Gastrocnemius medialis (tissue), 4 donors: Measurements from ENCODE around the gene PDE7B. TPM values are rescaled to one million over a fixed set of nuclear protein-coding genes. Genes with fewer than 3 reads are reported as not detected.

Experiments used
- ATAC-seq, 2 donors: fragments of 150-250 bp; one replicate each; pipeline ENCODE4 v1.9.1; 2016
- DNase-seq, 2 donors: peaks; one replicate each; pipeline ENCODE4 v3.0.0-alpha.2; 2019
- H3K27ac ChIP-seq, 4 donors: fragments of 200-600 bp; sonication (generic); 1 replicate in 1 of 4; 2 replicates in 3 of 4; pipeline ENCODE4 v1.5.1; 2016 to 2018; ENCODE audit warnings: mild to moderate bottlenecking in 2 of 4, moderate library complexity in 1 of 4
- H3K27me3 ChIP-seq, 3 donors: fragments of 200-600 bp; sonication (generic) in 2 of 3; 1 replicate in 1 of 3; 2 replicates in 2 of 3; pipeline versions ENCODE4 v1.5.1 to v1.6.0; 2016 to 2019; ENCODE audit warnings: mild to moderate bottlenecking in 1 of 3, moderate library complexity in 1 of 3
- H3K36me3 ChIP-seq, 2 donors: fragments of 200-600 bp; sonication (generic) in 1 of 2; one replicate each; pipeline ENCODE4 v1.5.1; 2017 to 2018
- H3K4me1 ChIP-seq, 2 donors: fragments of 200-600 bp; sonication (generic) in 1 of 2; one replicate each; pipeline ENCODE4 v1.5.1; 2016 to 2017; ENCODE audit warnings: mild to moderate bottlenecking in 2 of 2
- H3K4me3 ChIP-seq, 4 donors: fragments of 200-600 bp; sonication (generic) in 3 of 4; 1 replicate in 1 of 4; 2 replicates in 3 of 4; pipeline ENCODE4 v1.5.1; 2016 to 2019; ENCODE audit warnings: mild to moderate bottlenecking in 2 of 4
- H3K9me3 ChIP-seq, 3 donors: fragments of 200-600 bp; sonication (generic) in 2 of 3; 1 replicate in 1 of 3; 2 replicates in 2 of 3; pipeline ENCODE4 v1.5.1; 2016 to 2019
- POLR2A ChIP-seq, 2 donors: fragments of 450-650 bp; IDR thresholded peaks; one replicate each; pipeline ENCODE4 v1.6.1; 2017; ENCODE audit warnings: antibody characterized with exemption in 2 of 2, mild to moderate bottlenecking in 2 of 2, moderate library complexity in 2 of 2
- in situ Hi-C, 4 donors: fragments of 200-750 bp; cut with MboI; loops; one replicate each; pipeline versions ENCODE4 v1.15.0 to v1.8.0; 2017; ENCODE audit warnings: low sequenced_read_pairs in 4 of 4
- intact Hi-C: fragments of 100-400 bp; cut with DNase I; formaldehyde crosslinking; loops from one replicate; pipeline ENCODE4 v1.15.1; 2023; ENCODE audit warnings: low total_unique reads
- total RNA-seq, 4 donors: library from RNA; depleted of rRNA; stranded (reverse); fragments of >200 nt; gene quantifications; one replicate each; pipeline versions ENCODE4 v1.1.0 to v1.2.3, GENCODE V29; 2016
- TF ChIP-seq, protein P1 (sequence below), 5 experiments: fragments of 450-650 bp in 3 of 5; fragments of 200-600 bp in 2 of 5; sonication (generic) in 2 of 5; IDR thresholded peaks in 4 of 5; conservative IDR thresholded peaks in 1 of 5; 1 replicate in 4 of 5; 2 replicates in 1 of 5; pipeline ENCODE4 v1.5.1; 2016 to 2019; ENCODE audit warnings: antibody characterized with exemption in 5 of 5, mild to moderate bottlenecking in 3 of 5, moderate library complexity in 3 of 5

PDE7B gene
- total RNA-seq, 4 donors from 2014 or later: 2.2 to 3.6 (median 2.7) TPM

DNA sequence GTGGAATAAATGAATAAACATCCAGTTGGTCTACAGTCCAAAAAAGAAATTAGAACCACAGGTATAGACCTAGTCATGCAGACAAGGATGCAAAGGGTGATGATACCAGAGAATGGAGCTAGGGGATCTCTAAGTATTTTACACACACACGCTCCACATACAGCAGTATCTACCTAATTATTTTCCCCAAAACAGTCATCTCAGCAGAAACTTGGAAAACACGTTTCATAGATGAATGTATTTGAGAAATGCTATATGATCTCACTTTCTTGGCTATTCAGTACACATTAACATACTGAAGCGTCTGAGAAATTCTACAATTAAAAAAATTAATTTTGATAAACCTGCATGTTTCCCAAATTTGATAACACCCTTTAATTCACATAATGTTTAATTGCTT is 243.3 kb downstream of the PDE7B start:
- Histone ChIP-seq H3K4me1 (peaks cover 0 to 8% of the 10 kb centered on the region in 2 donors), H3K9me3 (no peaks in the 10 kb centered on the region), H3K27ac (peak overlapping the region in 2 of 4 donors; percentile 20 to 78), H3K36me3 (no peaks in the 10 kb centered on the region), H3K4me3 (no peak overlapping the region), H3K27me3 (no peaks in the 10 kb centered on the region)
- no peak for ATAC-seq
- intact Hi-C loops: loop anchor here (5.0 kb wide), 1 partner anchor 38 kb away; no protein-coding TSS in a partner anchor
- no peak for TF ChIP-seq POLR2A (IDR thresholded peaks at IDR 0.05)
- TF ChIP-seq, protein P1, sequence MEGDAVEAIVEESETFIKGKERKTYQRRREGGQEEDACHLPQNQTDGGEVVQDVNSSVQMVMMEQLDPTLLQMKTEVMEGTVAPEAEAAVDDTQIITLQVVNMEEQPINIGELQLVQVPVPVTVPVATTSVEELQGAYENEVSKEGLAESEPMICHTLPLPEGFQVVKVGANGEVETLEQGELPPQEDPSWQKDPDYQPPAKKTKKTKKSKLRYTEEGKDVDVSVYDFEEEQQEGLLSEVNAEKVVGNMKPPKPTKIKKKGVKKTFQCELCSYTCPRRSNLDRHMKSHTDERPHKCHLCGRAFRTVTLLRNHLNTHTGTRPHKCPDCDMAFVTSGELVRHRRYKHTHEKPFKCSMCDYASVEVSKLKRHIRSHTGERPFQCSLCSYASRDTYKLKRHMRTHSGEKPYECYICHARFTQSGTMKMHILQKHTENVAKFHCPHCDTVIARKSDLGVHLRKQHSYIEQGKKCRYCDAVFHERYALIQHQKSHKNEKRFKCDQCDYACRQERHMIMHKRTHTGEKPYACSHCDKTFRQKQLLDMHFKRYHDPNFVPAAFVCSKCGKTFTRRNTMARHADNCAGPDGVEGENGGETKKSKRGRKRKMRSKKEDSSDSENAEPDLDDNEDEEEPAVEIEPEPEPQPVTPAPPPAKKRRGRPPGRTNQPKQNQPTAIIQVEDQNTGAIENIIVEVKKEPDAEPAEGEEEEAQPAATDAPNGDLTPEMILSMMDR (IDR thresholded peaks at IDR 0.05 in 4 of 5, conservative IDR thresholded peaks at IDR 0.05 in 1 of 5): no peak
- DNase-seq: no peak
- in situ Hi-C loops: no loop called here

GRCh38 chr6:136095986-136096385 is 244.5 kb downstream of the PDE7B start:
- no peak for TF ChIP-seq POLR2A (IDR thresholded peaks at IDR 0.05)
- TF ChIP-seq, protein P1 (IDR thresholded peaks at IDR 0.05 in 4 of 5, conservative IDR thresholded peaks at IDR 0.05 in 1 of 5): no peak
- ATAC-seq: peak; percentile 86 to 95
- intact Hi-C loops: loop anchor here (5.0 kb wide), 1 partner anchor 39 kb away; no protein-coding TSS in a partner anchor

GRCh38 chr6:136102991-136103688 is 251.6 kb downstream of the PDE7B start:
- in situ Hi-C loops (no loop called here), intact Hi-C loops (loop anchor here (5.0 kb wide), 1 partner anchor 66 kb away; no protein-coding TSS in a partner anchor)
- TF ChIP-seq POLR2A (IDR thresholded peaks at IDR 0.05): no peak
- TF ChIP-seq, protein P1 (IDR thresholded peaks at IDR 0.05 in 4 of 5, conservative IDR thresholded peaks at IDR 0.05 in 1 of 5): no peak
- Histone ChIP-seq H3K27me3 (no peaks in the 10 kb centered on the region), H3K27ac (peak overlapping the region; percentile 58 to 79 (median 68)), H3K4me1 (peaks cover 13 to 44% of the 10 kb centered on the region in 2 donors), H3K9me3 (no peaks in the 10 kb centered on the region), H3K4me3 (no peak overlapping the region), H3K36me3 (no peaks in the 10 kb centered on the region)
- ATAC-seq (peak; percentile 19 to 28), DNase-seq (no peak)

More at GRCh38 chr6:136095986-136096385, 244.5 kb downstream of the PDE7B start:
- Histone ChIP-seq H3K4me1 (peaks cover 0 to 8% of the 10 kb centered on the region in 2 donors), H3K27ac (peak overlapping the region; percentile 39 to 78 (median 70)), H3K4me3 (peak overlapping the region in 1 of 4 donors; percentile 15), H3K36me3 (no peaks in the 10 kb centered on the region), H3K27me3 (no peaks in the 10 kb centered on the region), H3K9me3 (no peaks in the 10 kb centered on the region)
- in situ Hi-C loops: no loop called here
- DNase-seq: peak; percentile 31 to 51

DNA sequence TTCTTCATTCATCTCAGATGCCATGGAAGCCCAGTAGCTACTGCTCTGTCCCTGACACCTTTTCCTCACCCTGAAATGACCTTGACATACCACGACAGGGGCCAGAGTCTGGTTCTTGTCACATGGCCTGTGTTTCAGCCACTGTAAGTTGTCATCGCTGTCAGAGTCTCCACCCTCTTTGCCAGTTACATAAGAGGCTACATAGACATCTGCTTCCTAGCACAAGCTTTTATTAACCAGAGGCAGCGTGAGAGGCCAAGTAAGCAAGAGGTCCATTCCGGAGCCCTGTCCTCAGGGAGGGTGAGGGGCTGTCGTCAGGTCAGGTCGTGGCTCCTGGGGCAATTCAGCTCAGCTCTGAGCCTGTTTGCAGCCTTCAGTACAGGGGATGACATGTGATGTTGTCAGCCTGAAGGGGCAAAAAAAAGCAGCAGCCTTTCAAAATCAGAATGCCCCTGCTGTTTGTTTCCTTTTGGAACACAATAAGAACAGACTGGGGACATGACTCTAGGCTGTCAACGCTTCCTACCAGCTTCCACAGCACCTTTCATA is 252.3 kb downstream of the PDE7B start:
- peak overlapping the region; percentile 58 to 79 (median 68) for H3K27ac ChIP-seq
- ATAC-seq: peak; percentile 82 to 90
- intact Hi-C loops (loop anchor here (5.0 kb wide), 1 partner anchor 67 kb away; no protein-coding TSS in a partner anchor), in situ Hi-C loops (no loop called here)
- peak; percentile 30 for DNase-seq
- no peak for TF ChIP-seq POLR2A (IDR thresholded peaks at IDR 0.05)
- TF ChIP-seq, protein P1 (IDR thresholded peaks at IDR 0.05 in 4 of 5, conservative IDR thresholded peaks at IDR 0.05 in 1 of 5): no peak
- H3K4me1 ChIP-seq: peaks cover 13 to 44% of the 10 kb centered on the region in 2 donors
- H3K36me3 ChIP-seq: no peaks in the 10 kb centered on the region
- no peaks in the 10 kb centered on the region for H3K27me3 ChIP-seq
- no peaks in the 10 kb centered on the region for H3K9me3 ChIP-seq
- H3K4me3 ChIP-seq: no peak overlapping the region
